Caco-2 (cell line): ENCODE data around the gene PIK3IP1. TPM values are rescaled to one million over a fixed set of nuclear protein-coding genes. Genes with fewer than 3 reads are reported as not detected.

ENCODE experiments used
- BruUV-seq: library from RNA; stranded (reverse); fragments of 400-500 nt; replicated peaks from 2 replicates; lab custom pipeline; 2021; lab: Mats Ljungman, UMichigan
- CTCF ChIA-PET: fragments of 300-600 bp; sonication (Branson Sonifier 250); formaldehyde crosslinking; loops from one replicate; lab custom pipeline; 2022; ENCODE audit warnings: antibody characterized with exemption; lab: Charles Lee
- POLR2A ChIA-PET: fragments of 300-600 bp; sonication (Branson Sonifier 250); formaldehyde crosslinking; loops from one replicate; lab custom pipeline; 2022; ENCODE audit warnings: antibody characterized with exemption; lab: Charles Lee
- DNase-seq, 2 experiments: peaks; one replicate each; pipeline versions ENCODE4 v3.0.0 to v3.0.0-alpha.2; 2020 to 2022
- H3K27me3 ChIP-seq: replicated peaks from 2 replicates; pipeline ENCODE4 v1.6.0; 2011; ENCODE audit warnings: low read length; ENCODE audit not compliant: control insufficient read depth, insufficient read depth
- H3K36me3 ChIP-seq: 2 replicates; pipeline ENCODE4 v1.5.1; 2011; ENCODE audit warnings: low read length; ENCODE audit not compliant: control insufficient read depth, insufficient read depth
- H3K4me1 ChIP-seq: fragments of 250-450 bp; sonication (Bioruptor Pico); 2 replicates; pipeline ENCODE4 v1.5.1; 2020; ENCODE audit warnings: mild to moderate bottlenecking
- H3K4me3 ChIP-seq: 2 replicates; pipeline ENCODE4 v1.5.1; 2011; ENCODE audit warnings: low read depth, mild to moderate bottlenecking, control low read depth, low read length
- H3K9me3 ChIP-seq: fragments of 250-450 bp; sonication (Bioruptor Pico); 2 replicates; pipeline ENCODE4 v1.5.1; 2020; ENCODE audit warnings: mild to moderate bottlenecking, moderate library complexity
- H3K27ac Mint-ChIP-seq: one replicate; pipeline ENCODE4 v1.8.0; 2022; ENCODE audit warnings: mixed read lengths; ENCODE audit not compliant: unreplicated experiment
- H3K27me3 Mint-ChIP-seq: one replicate; pipeline ENCODE4 v1.8.0; 2022; ENCODE audit warnings: mixed read lengths; ENCODE audit not compliant: insufficient read depth, unreplicated experiment
- H3K36me3 Mint-ChIP-seq: one replicate; pipeline ENCODE4 v1.8.0; 2022; ENCODE audit warnings: mild to moderate bottlenecking, mixed read lengths; ENCODE audit not compliant: insufficient read depth, unreplicated experiment
- H3K4me1 Mint-ChIP-seq: one replicate; pipeline ENCODE4 v1.8.0; 2022; ENCODE audit warnings: low read depth, mixed read lengths; ENCODE audit not compliant: unreplicated experiment
- H3K4me3 Mint-ChIP-seq: one replicate; pipeline ENCODE4 v1.8.0; 2022; ENCODE audit warnings: mild to moderate bottlenecking, moderate library complexity, mixed read lengths; ENCODE audit not compliant: unreplicated experiment
- H3K9me3 Mint-ChIP-seq: one replicate; pipeline ENCODE4 v1.8.0; 2022; ENCODE audit warnings: mixed read lengths; ENCODE audit not compliant: unreplicated experiment
- CTCF ChIP-seq, 2 experiments: fragments of 200-600 bp in 1 of 2; IDR thresholded peaks; 1 replicate in 1 of 2; 2 replicates in 1 of 2; pipeline versions ENCODE4 v1.5.1 to v1.8.0; 2011 to 2022; ENCODE audit warnings: antibody characterized with exemption in 1 of 2, control low read depth in 1 of 2, inconsistent platforms in 1 of 2, low read depth in 1 of 2, low read length in 1 of 2, mild to moderate bottlenecking in 1 of 2, moderate library complexity in 1 of 2; ENCODE audit not compliant: insufficient read depth in 1 of 2, severe bottlenecking in 1 of 2, unreplicated experiment in 1 of 2
- intact Hi-C: fragments of 100-400 bp; cut with micrococcal nuclease; formaldehyde crosslinking; loops from one replicate; pipeline ENCODE4 v1.10.0; 2022; ENCODE audit not compliant: unreplicated experiment
- total RNA-seq: library from RNA; stranded (reverse); gene quantifications from 2 replicates; pipeline ENCODE4 v1.2.3, GENCODE V29; 2022

PIK3IP1 gene
- total RNA-seq, 1 experiment from 2014 or later, result 0.68 TPM

DNA sequence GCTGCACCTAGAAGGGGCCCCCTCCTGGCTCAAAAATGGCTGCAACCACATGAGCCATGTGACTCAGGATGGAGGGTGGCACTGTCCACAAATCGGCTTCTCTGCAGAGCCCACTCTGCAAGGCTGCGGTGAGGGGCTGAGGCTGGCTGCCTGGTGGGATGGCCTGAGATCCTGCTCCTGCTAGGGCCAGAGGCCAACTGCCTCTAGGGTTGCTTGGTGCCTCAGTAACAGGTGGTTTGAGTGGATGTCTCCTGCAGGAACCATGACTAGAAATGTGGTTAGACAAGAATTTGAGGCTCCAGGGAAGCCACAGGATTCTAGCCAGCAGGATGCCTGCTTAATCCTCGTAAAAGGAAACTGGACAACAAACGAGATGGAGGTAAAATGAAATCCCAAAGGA lies 36.7 kb upstream of the PIK3IP1 start:
- H3K4me1 Mint-ChIP-seq, result no peaks in the 10 kb centered on the region
- BruUV-seq, result no TSS peak
- H3K9me3 ChIP-seq, result no peaks in the 10 kb centered on the region
- ChIA-PET POLR2A (no interaction called here), CTCF (no interaction called here)
- no peaks in the 10 kb centered on the region for H3K27me3 ChIP-seq
- intact Hi-C loops, result no loop called here
- no peak overlapping the region for H3K27ac Mint-ChIP-seq
- no peak overlapping the region for H3K4me3 ChIP-seq
- DNase-seq, result no peak
- no peaks in the 10 kb centered on the region for H3K9me3 Mint-ChIP-seq
- no peaks in the 10 kb centered on the region; the same call in none of the 2 replicates for H3K36me3 ChIP-seq
- H3K27me3 Mint-ChIP-seq, result no peaks in the 10 kb centered on the region
- no peak overlapping the region for H3K4me3 Mint-ChIP-seq
- H3K36me3 Mint-ChIP-seq, result peaks cover 65% of the 10 kb centered on the region
- no peaks in the 10 kb centered on the region for H3K4me1 ChIP-seq
- TF ChIP-seq CTCF (IDR thresholded peaks at IDR 0.05; ENCODE audit: insufficient read depth in 1 of 2, low read depth in 1 of 2, low read length in 1 of 2, severe bottlenecking in 1 of 2, unreplicated experiment in 1 of 2), result no peak

DNA sequence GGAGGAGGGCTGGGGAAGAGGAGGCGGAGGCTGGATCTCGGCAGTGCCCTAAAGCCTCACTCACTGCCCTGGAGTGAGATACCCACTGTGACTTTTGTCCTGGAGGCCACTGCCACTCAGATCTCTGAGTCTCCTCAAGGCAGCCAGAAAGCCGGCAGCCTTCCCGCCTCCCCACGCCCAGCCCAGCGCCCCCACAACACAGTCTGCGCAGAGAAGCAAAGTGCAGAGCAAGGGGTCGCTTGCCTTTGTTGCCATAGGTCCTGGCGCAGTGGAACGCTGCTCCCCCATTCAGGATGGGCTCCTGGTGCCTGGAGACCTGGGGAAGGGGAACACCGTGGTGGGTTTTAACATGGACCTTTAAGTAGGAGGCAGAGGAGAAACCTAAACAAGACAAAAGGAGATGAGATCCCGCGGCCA lies 36.3 kb upstream of the PIK3IP1 start:
- POLR2A ChIA-PET, result no interaction called here

GRCh38 chr22:31327806-31328543 lies 35.7 kb upstream of the PIK3IP1 start:
- no peak for DNase-seq
- H3K4me1 ChIP-seq, result no peaks in the 10 kb centered on the region
- Mint-ChIP-seq H3K36me3 (peaks cover 54% of the 10 kb centered on the region), H3K27me3 (no peaks in the 10 kb centered on the region), H3K9me3 (no peaks in the 10 kb centered on the region), H3K4me1 (no peaks in the 10 kb centered on the region), H3K4me3 (no peak overlapping the region), H3K27ac (no peak overlapping the region)
- H3K36me3 ChIP-seq, result no peaks in the 10 kb centered on the region; the same call in none of the 2 replicates
- H3K27me3 ChIP-seq, result no peaks in the 10 kb centered on the region
- BruUV-seq, result no TSS peak
- TF ChIP-seq CTCF (IDR thresholded peaks at IDR 0.05; ENCODE audit: insufficient read depth in 1 of 2, low read depth in 1 of 2, low read length in 1 of 2, severe bottlenecking in 1 of 2, unreplicated experiment in 1 of 2), result no peak
- POLR2A ChIA-PET, result no interaction called here
- no peak overlapping the region for H3K4me3 ChIP-seq
- intact Hi-C loops, result no loop called here
- CTCF ChIA-PET, result interaction anchor here (0.6 kb wide), 1 partner anchor 26 kb away, joined by 5 read pairs; no protein-coding TSS in a partner anchor
- no peaks in the 10 kb centered on the region for H3K9me3 ChIP-seq

More for the DNA sequence above, 36.3 kb upstream of the PIK3IP1 start:
- intact Hi-C loops, result no loop called here
- no TSS peak for BruUV-seq
- Histone ChIP-seq H3K4me1 (no peaks in the 10 kb centered on the region), H3K36me3 (no peaks in the 10 kb centered on the region; the same call in none of the 2 replicates), H3K27me3 (no peaks in the 10 kb centered on the region), H3K4me3 (no peak overlapping the region), H3K9me3 (no peaks in the 10 kb centered on the region)
- H3K36me3 Mint-ChIP-seq, result peaks cover 60% of the 10 kb centered on the region
- TF ChIP-seq CTCF (IDR thresholded peaks at IDR 0.05; ENCODE audit: insufficient read depth in 1 of 2, low read depth in 1 of 2, low read length in 1 of 2, severe bottlenecking in 1 of 2, unreplicated experiment in 1 of 2), result no peak
- H3K27ac Mint-ChIP-seq, result no peak overlapping the region
- H3K4me3 Mint-ChIP-seq, result no peak overlapping the region
- CTCF ChIA-PET, result no interaction called here
- DNase-seq, result no peak
- H3K27me3 Mint-ChIP-seq, result no peaks in the 10 kb centered on the region
- no peaks in the 10 kb centered on the region for H3K4me1 Mint-ChIP-seq
- no peaks in the 10 kb centered on the region for H3K9me3 Mint-ChIP-seq
